IMR-90 (cell line): ENCODE measurements around the gene FIS1.

ENCODE experiments used
- CEBPB ChIP-seq: IDR thresholded peaks from 2 replicates; pipeline ENCODE4 v1.6.1; 2012; ENCODE audit warnings: low read depth, low read length, improper control_type of control experiment
- POLR2A ChIP-seq: IDR thresholded peaks from 2 replicates; pipeline ENCODE4 v1.6.1; 2012; ENCODE audit warnings: mild to moderate bottlenecking, low read depth, low read length
- RAD21 ChIP-seq: IDR thresholded peaks from 2 replicates; pipeline ENCODE4 v1.6.1; 2012; ENCODE audit warnings: low read length, improper control_type of control experiment
- TF ChIP-seq, protein P1 (sequence below): conservative IDR thresholded peaks from 2 replicates; pipeline ENCODE4 v1.5.1; 2012; ENCODE audit warnings: mild to moderate bottlenecking, low read depth, low read length, improper control_type of control experiment
- TF ChIP-seq, protein P2 (sequence below): fragments of 150-350 bp; IDR thresholded peaks from 2 replicates; pipeline ENCODE4 v1.6.1; 2016; ENCODE audit warnings: low read depth, mild to moderate bottlenecking, low read length, moderate library complexity, borderline replicate concordance
- TF ChIP-seq, protein P3 (sequence below): fragments of 150-350 bp; IDR thresholded peaks from 2 replicates; pipeline ENCODE4 v1.6.1; 2017; ENCODE audit warnings: mild to moderate bottlenecking, antibody characterized with exemption, low read length, low read depth

DNA sequence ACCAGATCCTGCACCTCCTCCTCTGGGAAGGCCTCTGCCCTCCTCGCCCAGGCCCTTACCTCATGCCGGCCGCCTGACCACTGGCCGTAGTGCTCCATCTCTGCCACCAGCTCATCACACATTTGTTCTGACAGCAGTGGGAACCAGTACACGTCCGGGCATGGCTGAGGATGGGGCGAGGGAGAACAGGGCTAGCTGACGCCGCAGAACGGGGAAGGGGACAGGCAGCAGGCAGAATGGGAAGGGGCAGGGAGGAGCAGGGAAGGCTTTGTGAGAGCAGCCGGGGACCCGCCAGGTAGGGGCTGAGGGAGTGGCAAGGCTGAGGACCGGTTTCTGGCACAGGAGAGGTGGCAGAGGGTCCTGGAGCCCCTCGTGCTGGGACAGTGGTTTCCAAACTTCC lies 36.1 kb downstream of the FIS1 start:
- TF ChIP-seq, protein P1, sequence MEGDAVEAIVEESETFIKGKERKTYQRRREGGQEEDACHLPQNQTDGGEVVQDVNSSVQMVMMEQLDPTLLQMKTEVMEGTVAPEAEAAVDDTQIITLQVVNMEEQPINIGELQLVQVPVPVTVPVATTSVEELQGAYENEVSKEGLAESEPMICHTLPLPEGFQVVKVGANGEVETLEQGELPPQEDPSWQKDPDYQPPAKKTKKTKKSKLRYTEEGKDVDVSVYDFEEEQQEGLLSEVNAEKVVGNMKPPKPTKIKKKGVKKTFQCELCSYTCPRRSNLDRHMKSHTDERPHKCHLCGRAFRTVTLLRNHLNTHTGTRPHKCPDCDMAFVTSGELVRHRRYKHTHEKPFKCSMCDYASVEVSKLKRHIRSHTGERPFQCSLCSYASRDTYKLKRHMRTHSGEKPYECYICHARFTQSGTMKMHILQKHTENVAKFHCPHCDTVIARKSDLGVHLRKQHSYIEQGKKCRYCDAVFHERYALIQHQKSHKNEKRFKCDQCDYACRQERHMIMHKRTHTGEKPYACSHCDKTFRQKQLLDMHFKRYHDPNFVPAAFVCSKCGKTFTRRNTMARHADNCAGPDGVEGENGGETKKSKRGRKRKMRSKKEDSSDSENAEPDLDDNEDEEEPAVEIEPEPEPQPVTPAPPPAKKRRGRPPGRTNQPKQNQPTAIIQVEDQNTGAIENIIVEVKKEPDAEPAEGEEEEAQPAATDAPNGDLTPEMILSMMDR: no peak
- no peak for TF ChIP-seq POLR2A
- no peak for TF ChIP-seq CEBPB
- TF ChIP-seq, protein P2, sequence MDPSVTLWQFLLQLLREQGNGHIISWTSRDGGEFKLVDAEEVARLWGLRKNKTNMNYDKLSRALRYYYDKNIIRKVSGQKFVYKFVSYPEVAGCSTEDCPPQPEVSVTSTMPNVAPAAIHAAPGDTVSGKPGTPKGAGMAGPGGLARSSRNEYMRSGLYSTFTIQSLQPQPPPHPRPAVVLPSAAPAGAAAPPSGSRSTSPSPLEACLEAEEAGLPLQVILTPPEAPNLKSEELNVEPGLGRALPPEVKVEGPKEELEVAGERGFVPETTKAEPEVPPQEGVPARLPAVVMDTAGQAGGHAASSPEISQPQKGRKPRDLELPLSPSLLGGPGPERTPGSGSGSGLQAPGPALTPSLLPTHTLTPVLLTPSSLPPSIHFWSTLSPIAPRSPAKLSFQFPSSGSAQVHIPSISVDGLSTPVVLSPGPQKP: no peak
- TF ChIP-seq RAD21: no peak
- TF ChIP-seq, protein P3, sequence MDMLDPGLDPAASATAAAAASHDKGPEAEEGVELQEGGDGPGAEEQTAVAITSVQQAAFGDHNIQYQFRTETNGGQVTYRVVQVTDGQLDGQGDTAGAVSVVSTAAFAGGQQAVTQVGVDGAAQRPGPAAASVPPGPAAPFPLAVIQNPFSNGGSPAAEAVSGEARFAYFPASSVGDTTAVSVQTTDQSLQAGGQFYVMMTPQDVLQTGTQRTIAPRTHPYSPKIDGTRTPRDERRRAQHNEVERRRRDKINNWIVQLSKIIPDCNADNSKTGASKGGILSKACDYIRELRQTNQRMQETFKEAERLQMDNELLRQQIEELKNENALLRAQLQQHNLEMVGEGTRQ: no peak
